HG03469 (cell line): ENCODE results near the gene HSD17B14.
"Not testable (repeated sequence)": the region's sequence is repeated elsewhere in the genome, so short reads cannot be mapped to it uniquely, and the experiment has no call there.

Source experiments
- ATAC-seq: cut with Tn5 transposase; IDR thresholded peaks from one replicate; pipeline ENCODE4 v1.9.1; 2021; ENCODE audit warnings: mild to moderate bottlenecking, moderate library complexity, moderate number of reproducible peaks; ENCODE audit not compliant: unreplicated experiment

The HSD17B14 gene

DNA sequence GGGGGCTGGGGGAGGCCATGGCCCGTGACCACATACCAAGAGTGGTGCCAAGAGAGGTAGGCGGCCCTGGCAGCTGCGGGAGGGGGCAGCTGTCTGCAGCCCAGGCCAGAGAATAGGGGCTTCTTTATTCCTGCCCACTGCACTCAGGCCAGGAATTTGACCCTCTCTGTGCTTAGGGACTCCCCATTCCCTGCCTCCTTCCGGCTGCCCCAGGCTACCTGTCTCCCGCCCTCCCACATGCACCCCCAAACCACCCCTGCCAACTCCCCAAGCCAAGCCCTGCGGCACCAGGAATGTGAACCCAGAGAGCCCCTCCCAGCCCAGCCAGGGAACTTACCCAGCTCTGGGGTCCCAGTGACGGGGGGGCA, 31.4 kb upstream of the HSD17B14 start:
- no peak for ATAC-seq

DNA sequence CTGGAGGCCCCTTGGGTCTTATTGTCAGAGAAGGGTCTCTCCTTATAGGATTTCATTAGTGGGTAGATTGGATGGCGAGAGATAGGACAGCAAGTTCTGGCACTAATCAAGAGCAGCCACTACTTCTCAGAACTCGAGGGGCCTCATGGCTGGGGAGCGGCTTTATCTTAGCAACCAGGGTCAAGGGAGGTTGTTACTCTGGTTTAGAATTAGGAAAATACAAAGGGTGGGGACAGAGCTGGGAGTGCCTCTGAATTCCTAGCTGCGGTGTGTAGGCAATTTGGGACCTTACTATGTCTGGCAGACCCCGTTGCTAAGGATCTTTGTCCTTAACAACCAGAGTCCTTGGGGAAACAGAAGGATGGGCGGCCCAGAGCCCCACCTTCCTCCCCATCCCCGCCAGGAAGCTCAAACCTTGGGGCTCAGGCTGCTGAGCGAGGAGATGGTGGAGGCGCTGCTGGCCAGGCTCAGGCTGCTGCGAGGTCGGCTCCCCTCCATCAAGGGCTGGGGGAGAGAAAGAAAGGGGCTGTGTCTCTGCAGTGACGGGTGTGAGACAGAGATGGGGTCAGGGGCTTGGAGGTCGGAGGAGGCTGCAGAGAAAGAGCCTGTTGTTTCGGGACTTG, 30.9 kb upstream of the HSD17B14 start:
- no peak for ATAC-seq

DNA sequence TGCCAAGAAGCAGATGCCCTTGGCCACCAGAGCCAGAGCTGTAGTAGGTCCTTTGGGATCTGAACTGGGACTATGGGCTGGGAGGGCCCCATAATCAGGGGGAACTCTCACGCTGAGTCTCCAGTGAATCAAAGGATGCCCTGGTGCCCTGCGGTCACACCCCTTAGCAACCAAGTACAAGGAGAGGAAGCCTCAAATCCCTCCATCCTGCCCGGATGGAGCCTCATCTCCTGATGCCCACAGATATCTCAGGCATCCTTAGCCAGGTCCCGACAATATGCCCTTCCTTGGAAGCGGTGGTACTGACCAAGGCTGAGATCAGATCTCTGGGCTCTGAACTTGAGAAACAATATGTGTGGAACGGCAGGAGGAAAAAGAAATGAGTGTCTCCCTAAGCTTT, 30.4 kb upstream of the HSD17B14 start:
- ATAC-seq = no peak

DNA sequence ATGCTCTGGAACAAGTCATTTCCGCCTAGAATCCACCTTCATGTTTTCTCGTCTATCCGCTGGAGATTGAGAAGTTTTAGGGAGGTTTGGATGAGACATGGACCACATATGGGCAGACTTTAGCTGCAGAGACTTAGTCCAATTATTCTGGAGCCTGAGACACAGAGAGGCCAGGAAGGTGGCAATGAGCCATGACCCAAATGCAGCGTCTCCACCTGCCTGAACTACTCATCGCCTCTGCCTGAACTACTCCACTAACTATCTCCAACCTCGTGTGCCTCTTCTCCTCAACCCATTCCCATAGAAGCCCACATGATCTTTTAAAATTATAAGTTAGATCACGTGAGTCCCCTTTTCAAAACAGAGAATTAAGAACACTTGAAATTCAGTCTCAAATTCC, 26.5 kb upstream of the HSD17B14 start:
- no peak for ATAC-seq

DNA sequence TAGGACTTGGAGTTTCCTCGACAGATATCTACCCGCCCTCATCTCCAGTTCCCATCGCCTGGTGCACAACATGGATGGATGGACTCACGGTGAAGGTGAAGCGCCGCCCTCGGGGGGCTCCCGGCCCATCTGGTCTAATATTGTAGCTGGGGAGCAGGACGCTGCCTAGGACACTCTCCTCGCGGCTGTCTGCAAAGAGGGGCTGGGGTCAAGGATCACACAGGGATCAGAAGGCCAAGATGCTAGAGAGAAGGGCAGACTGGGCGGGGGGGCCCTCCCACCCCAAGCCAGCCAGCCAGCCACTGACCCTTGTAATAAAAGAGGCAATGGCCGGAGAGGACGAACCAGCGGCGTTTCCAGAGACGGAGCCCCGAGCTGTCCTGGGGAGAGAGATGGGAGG, 25.0 kb upstream of the HSD17B14 start:
- no peak for ATAC-seq

DNA sequence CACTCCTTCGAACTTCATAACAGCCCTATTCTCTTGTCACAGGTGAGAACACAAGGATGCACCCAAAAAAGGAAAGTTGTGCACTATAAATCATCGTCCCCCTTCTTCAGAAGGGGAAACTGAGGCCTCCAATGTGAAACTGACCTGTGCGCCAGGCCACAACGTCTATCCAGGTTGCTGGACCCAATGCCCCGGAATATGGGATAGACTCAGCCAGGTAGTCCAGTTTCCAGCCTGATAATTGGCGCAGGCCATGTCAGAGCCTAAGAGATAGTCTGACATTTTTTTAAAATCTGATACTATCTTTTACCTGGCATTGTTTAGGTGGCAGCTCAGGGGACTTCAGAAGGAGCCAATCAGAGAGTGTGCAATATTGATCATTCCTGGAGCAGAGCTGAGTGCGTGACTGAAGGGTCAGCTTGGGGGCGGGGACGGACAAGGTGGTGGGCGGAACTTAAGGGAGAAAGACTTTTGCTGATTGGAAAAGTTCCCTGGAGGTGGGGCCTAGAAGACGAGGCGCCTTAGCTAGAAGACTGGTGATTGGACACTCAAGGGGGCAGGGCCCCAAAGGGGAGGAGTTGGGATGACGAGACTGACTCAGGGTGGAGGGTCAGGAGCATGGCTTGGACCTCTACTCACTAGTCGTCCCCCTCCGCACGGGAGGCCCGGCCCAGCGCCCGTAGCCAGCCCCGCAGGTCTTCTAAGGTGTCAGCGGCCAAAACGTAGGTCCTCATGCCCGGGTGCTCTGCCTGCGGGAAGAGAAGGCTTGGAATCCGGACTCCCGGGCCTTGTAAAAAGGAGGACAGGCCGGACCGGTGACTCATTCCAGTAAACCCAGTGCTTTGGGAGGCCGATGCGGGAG, 23.7 kb upstream of the HSD17B14 start:
- ATAC-seq = no peak

DNA sequence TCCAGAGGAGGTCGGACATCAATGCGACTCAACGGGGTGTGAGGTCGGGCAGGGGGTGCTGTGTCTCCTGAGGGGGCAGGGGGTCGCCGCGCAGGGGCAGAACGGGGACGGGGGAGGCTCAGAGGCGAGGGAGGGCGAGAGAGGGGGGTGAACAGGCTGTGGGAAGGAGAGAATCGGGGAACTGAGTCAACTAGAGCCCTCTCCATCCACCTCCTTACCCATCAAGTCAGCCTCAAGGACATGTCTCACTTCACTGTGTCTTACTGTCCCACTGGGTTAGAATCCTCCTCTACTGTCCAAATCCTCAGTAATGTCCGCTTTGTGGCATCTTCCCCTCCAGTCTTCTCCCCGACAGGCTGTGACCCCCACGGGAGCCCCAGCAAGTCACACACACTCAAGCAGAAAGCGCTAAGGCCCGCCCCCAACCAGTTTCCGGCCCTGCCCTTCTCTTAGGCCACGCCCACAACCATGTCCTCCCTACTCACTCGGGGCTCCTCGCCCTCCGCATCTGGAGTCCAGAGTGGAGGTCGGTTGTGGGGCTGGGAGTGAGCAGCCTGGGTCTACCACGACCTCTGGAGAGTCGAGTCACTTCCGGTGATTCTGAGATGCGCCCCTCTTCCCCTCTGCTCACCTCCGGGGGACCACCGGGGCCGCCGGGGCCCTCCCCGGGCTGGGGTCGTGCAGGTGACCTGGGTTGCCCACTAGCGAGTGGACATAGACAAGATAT, 22.9 kb upstream of the HSD17B14 start:
- ATAC-seq = no peak

DNA sequence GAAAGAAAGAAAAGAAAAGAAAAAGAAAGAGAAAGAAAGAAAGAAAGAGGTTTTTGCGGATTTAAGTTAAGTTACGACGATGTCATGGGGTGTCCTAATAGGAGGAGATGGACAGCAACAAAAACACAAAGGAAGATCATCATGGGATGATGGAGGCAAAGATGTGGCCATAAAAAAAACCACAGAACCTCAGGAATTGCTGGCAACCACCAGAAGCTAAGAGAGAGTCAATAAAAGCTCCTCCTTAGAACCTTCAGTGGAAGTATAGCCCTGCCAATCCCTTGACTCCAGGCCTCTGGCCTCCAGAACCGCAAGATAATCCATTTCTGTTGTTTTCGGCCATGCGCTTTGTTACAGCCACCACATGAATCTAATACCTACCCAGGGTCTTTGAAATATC, 20.6 kb upstream of the HSD17B14 start:
- no peak for ATAC-seq

DNA sequence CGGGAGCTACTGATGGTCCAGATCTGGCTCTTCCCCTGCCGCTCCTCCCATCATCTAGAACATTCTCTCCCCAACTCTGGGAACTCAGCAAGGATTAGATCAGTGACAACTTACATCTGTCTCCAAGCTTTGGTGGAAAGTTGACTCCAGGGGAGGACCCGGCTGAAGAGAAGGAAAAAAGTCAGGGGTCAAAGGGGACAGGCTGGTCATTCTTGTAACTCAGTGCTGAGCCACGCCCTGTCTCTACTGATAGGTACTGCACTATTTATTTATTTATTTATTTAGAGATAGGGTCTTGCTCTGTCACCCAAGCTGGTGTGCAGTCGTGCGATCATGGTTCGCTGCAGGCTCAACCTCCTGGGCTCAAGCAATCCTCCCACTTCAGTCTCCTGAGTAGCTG, 17.8 kb upstream of the HSD17B14 start:
- no peak for ATAC-seq

DNA sequence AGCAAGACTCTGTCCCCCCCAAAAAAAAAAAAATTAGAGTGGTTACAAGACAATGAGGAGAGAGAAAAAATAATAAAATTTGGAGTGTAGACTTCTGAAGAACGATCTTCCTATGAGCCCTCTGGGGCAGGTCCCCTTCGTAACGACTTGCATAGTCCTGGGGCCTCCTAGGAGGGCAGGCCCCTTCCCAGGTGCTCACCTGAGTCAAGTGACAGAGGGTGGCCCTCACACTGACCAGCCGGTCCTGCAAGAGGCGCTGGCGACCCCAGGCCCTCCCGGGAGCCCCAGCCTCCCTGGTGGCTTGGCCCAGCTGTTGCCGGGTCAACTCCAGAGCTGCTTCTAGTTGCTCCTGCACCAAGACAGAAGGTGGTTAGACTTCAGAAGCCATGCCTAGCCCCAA, 17.2 kb upstream of the HSD17B14 start:
- no peak for ATAC-seq

DNA sequence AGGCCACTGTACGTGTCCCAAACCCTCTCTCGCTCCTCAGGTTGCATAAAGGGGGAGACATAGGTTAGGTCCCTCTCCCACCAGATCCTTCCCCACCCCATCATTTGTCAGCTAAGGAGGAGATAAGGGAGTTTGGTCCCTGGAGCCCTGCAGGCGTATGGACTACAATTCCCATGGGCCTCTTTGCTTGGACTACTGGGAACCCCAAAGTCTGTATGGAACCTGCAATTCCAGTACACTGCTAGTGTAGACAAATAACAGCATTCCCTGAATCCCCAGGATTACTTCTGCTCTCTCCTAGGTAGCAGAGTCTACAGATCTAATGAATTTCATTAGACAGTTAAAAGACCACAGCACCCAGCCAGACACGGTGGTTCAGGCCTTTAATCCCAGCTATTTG, 16.0 kb upstream of the HSD17B14 start:
- no peak for ATAC-seq

DNA sequence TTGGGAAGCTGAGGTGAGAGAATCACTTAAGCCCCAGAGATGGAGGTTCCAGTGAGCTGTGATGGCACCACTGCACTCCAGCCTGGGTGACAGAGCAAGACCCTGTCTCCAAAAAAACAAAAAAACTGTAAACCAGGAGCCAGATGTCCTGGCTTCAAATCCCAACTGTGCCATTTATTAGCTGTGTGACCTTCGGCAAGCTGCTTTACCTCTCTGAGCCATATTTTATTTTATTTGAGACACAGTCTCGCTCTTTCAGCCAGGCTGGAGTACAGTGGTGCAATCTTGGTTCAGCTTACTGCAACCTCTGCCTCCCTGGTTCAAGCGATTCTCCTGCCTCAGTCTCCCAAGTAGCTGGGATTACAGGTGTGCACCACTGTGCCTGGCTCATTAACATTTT, 10.4 kb upstream of the HSD17B14 start:
- not testable (repeated sequence) for ATAC-seq

DNA sequence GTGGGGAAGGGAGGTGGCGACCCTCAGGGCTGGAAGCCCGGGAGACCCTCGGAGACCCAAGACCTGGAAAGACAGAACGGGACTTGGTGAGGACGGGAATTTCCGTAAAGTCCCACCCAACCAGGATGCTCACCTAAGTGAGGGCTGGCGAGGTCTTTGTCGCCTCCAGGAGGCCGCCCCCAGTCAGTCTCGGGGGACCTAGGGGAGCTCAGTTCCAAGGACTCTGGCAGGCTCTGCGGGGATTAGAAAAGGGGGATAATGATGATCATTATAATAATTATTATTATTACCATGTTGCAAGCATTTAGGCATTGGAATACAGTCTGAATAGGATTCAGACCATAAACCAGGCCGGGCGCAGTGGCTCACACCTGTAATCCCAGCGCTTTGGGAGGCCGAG, 9.1 kb upstream of the HSD17B14 start:
- ATAC-seq = no peak

DNA sequence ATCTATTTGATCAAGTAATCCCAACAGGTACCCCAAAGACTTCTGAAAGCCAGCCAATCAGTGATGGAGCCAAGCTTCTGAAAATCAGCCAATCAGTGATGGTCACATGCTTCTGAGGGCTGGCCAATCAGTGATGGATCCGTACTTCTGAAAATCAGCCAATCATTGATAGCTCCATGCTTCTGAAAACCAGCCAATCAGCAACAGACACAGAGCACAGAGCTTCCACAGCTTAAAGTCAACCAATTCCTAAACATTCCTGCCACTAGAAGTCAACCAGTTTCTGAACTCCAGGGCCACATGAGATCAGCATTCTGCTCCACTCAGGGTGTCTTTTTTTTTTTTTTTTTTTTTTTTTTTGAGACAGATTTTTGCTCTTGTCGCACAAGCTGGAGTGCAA, 8.2 kb upstream of the HSD17B14 start:
- no peak for ATAC-seq

DNA sequence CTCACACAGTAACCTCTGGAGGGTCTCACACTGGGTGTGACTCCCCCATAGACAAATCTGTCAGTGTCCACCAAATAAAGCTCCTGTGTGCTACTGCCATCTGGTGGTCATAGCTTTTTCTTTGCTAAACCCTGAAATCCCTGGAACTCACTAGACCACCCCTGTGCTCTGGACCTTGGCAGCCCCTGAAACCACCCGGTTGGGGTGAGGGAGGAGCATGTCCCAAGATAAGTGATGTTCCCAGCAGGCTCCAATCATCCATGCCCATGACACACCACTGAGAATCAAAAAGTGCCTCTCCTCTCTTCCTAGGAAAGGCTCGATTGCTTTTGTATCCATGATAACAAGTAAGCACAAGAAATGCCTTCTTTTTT, 6.5 kb upstream of the HSD17B14 start:
- ATAC-seq = no peak

DNA sequence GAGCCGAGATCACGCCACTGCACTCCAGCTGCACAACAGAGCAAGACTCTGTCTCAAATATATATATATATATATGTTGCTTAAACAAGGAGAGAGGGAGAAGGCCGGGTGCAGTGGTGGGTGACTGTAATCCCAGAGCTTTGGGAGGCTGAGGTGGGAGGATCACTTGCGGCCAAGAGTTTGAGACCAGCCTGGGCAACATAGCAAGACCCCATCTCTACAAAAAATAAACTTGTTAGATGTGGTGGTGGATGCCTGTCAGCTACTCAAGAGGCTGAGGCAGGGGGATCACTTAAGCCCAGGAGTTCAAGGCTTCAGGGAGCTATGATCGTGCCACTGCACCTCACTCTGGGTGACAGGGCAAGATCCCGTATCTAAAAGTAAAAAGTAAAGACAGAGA, 5.3 kb upstream of the HSD17B14 start:
- ATAC-seq = no peak

DNA sequence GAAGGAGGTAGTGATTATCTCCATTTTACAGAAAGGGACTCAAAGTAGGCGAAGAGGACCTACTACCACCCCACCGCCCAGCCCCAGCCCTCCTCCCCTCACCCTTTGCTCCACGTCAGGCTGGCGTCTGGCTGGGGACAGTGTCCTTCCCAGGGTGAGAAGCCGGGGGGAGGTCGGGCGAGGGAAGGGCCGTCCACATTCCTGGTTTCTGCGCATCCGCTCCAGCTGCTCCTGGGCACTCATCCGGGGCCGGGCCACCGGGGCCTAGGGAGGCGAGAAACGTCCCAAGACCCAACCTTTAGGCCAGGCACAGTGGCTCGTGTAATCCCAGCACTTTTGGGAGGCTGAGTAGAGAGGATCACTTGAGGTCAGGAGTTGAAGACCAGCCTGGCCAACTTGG, 4.8 kb upstream of the HSD17B14 start:
- ATAC-seq = no peak

DNA sequence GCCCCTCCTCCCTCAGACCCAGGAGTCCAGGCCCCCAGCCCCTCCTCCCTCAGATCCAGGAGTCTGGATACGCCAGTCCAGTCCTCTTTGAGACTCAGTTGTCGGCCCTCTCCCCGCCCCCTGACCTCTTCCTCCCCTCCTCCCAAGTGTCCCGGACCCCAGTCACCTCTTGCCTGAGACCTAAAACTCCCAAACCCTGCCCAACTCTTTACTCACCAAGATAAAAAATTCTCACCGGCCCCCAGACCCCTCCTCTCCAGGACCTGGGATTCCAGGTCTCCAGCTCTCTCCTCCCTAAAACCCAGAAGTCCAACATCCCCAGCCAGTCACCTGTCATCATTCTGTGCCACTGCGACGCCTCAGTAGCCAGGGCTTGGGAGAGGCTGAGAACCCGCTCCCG, 1.4 kb upstream of the HSD17B14 start:
- no peak for ATAC-seq

DNA sequence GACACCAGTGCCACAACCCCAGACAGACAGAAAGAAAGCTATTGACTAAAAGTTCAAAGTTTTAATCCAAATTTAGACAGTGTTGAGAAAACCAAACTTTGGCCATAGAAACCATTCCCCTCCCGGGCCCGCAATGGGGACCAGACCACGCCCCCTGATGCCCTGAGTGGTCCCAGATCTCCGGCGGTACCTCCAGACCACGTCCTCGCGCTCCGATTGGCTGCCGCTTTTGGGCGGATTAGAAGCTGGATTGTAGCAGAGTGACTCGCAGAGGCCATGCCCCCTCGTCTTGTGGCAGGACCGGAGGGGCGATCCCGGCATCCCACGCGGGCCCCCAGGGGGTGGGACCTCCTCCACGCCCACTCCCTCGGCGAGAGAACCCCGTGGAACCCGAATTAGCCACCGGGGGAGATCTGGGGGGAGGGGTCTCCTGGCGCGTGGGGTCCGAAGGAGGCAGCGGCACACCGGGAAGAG, 797 bp upstream of the HSD17B14 start:
- no peak for ATAC-seq

DNA sequence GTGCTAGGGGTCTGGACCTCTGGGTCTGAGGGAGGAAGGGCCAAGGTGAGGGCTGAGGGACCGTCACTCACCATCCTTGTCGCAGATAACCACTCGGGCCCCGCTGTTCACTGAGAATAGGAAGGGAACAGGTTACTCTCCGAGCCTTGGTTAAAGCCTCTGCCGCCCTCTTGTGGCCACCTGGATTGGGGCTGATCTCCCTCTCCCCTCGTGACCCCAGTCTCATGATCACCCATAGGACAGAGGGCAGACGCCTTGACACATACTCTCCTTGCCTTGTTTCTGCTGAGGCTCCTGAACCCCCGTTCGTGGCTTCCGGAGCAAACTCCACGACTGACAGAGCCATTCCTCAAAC, 580 bp downstream of the HSD17B14 start:
- ATAC-seq = no peak

DNA sequence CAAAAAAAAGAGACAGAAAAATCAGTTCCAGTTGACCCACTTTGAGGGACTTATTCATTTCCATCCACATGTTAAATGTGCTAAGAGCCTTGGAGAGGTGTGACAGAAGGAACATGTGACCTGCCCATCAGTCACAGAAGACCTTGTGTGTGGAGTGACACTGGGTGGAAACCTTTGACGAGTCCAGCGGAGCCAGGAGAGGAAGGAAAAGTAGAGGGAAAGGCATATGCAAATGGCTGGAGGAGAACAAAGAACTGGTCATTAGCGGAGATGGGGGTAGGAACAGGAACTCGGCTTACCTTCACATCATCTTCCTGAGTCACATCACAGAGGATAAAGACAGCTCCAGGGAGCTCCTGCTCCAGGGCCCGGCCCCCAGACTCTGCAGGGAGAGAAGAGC, 2.3 kb downstream of the HSD17B14 start:
- no peak for ATAC-seq

DNA sequence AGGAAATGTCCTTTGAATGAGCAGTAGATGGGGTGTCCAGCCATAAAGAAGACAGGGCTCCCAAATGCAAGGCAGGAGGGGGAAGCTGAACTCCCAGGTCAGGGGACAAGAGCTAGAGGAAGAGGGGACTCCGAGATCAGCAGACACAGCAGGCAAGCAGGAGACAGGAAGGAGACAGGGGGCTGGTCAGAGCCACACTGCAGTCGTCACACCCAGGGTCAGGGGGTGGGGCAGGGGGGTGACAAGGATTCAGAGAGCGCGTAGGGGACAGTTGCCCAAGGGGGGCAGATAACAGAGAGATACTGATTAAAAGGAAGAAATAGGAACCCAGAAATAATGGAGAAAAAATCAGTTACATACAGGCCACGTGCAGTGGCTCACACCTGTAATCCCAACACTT, 3.2 kb downstream of the HSD17B14 start:
- ATAC-seq = no peak
